Stimulated activated CD4-positive, alpha-beta T cell treated with anti-CD3 and anti-CD28 coated beads, Interleukin-12 subunit alpha, Interleukin-12 subunit beta, amount 100 ng/mL, for 48 hours (primary cell): ENCODE measurements around the gene SGCA.

Experiments
- DNase-seq, 3 donors: peaks; one replicate each; pipeline ENCODE4 v3.0.0-alpha.2; 2020; ENCODE audit warnings: low read depth in 2 of 3, low spot score in 1 of 3

The SGCA gene

DNA sequence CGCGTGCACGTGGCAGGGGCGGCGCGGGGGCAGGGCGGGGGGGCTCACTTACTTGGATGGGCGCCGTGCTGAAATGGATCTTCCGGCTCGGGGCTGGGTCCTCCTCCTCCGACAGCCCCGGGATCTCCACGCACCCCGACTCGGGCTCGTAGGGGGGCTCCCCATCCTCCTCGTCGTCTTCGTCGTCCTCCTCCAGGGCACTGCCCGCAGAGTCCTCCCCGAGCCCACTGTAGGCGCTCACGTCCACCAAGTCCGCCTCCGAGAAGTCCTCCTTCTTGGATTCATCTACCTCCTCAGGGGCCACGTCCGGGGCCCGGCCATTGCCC, 16.8 kb upstream of the SGCA start:
- DNase-seq = no peak

DNA sequence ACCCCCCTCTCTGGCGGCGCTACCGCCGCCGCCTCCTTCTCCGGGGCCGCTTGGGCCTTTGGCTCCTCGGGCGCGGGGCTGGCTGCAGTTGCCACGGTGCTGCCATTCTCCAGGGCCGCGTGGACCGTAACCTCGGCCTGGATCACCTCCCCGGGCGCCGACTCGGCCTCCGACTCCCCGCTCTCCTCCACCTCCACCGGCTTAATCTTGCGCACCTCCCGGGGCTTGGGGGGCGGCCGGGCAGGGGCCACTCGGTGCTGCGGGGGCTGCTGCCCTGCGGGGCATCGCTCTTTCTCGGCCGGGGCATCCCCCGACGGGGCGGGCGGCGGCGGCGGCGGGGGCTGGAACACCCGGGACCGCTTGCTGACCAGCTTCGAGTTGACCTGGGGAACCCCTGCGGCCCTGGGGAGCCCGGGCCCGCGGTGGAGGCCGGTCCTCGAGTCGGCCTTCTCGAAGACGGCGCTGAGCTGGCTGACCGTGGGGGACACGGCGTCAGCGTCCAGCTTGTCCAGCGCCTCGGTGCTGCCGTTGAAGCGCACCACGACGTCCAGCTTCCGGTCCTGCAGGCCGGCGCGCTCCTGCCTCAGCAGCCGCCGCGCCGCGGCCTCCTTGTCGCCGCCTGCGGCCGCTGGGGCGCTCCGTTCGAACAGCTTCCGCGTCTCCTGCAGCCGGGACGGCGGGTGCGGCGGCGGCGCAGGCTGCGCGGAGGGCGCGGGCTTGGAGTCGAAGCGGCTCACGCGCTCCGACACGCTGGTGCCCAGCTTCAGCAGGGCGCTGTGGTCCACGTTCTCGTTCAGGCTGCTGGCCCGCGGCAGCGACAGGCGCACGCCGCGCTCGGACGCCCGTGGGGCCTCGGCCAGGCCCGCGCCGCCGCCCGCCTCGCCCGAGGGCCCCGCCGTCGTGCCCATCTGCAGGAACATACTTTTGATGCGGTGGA, 16.1 kb upstream of the SGCA start:
- DNase-seq = peak in 1 of 3 donors; percentile 47

DNA sequence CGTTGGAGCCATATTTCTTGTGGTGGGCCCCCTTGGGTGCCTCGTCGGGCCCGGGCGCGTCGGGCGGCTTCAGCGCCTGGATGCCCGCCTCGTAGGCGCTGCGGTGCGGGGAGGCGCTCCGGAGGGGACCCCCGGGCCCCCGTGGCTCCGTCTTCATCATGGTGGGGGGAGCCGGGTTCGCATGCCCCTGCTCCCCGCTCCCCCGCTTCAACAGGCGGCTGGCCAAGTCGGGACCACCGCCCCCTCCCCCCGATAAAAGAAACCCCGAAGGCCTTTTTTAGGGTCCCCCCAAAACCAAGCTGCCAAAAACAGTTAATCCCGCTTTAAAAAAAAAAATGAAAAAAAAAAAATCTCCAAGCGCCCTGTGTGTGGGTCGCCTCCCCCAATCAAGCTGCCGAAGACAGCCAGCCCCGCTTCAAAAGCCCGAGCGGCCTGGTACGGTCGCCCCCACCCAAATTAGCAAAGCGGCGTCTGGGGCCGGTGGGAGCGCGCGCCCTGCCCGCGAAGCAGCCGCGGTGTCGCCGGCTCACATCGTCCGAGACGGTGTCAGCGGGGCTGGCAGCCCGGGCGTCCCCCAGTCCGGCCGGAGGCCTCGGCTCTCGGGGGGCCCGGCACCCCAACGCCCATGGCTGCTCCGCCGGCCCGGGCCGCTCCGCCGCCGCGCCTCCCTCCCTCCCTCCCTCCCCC, 15.3 kb upstream of the SGCA start, which contains the start of gene PPP1R9B:
PPP1R9B (minus strand) TSS at position 324 of the 687 bp plus-strand sequence; CDS start at position 160, 164 bp downstream.
- DNase-seq = no peak

DNA sequence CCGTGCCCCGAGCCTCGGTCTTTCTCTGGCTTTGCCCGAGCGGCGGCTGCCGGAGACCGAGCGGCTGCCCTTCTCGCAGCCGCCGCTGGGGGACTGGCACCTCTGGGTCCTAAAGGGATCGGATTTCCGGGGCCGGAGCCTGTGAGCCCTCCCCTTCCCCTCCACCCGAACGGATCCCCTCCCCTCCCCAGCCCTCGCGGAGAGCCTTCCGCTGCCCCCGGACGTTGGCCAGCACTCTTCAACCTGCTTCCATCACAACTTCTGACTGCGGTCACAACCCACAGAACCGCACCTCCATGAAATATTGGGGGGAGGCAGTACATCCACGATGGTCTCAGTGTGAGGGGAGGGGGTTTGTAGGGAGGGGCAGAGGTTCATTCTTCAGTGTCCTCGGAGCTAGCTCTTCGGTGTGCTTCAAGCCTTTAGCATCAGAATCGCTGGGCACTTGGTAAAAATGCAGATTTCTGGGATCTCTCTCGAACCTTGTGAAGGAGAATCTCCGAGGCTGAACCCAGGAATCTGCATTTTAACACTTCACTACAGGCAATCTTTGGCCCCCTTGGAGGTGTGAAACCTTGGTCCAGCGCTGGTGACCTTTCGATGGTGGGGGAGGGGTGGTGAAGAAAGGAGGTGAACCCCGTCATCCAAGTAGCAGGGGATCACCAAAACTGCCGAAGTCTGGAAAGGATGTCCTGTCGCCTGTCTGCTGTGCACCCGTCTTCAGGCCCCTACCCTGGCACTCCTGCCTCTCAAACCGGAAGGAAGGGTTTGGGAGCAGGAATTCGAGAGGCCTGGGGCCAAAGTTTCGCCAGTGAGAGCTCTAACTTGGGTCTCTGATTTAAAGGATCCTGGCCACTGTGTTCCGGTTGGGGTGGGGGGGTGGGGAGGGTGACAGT, 14.5 kb upstream of the SGCA start:
- peak; percentile 78 to 84 (median 82) for DNase-seq

DNA sequence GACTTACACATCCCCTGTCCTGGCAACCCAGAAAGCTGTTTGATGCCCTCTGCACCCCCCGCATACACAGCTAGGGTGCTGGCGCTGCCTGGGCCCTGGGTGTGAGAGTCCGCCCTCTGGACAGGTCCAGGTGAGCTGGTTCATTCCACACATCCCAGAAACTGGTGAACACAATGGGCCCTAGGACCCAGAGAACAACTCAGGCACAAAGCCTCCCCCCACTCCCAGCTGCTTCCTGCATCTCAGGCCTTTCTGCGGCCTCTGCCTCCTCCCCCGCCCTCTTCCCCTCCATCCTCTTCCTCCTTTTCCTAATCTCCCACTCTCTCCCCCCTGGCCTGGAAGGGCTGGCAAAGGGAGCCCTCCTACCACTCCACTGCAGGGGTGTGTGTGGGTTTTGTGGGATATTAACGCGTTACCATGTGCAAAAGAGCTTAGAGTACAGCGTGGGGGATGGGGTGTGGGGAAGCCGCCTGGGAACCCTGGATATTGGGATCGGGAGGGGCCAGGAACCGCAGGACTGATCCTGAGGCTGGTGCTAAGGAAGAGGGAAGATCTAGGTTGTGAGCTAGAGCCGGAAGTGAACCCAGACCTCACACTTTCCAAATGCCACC, 13.8 kb upstream of the SGCA start:
- peak in 1 of 3 donors; percentile 42 for DNase-seq

DNA sequence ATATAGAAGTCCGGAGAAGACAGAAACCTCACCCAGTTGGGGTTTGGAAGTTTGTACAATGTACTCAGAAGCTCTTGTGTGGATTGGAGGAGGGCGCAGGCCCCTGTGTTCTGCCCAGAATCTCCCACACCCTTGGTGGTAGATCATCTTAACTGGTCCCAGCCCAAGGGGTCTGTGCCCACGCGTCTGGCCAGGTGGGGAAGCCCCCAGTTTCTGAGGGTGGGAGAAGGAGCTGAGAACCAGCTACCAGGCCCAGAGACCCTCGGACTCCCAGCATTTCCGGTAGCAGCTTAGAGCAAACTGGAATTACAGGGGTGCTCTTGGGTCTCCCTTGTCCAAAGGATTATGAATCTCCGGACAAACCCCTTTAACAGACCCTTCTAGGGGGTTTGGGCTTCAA, 13.1 kb upstream of the SGCA start:
- no peak for DNase-seq

DNA sequence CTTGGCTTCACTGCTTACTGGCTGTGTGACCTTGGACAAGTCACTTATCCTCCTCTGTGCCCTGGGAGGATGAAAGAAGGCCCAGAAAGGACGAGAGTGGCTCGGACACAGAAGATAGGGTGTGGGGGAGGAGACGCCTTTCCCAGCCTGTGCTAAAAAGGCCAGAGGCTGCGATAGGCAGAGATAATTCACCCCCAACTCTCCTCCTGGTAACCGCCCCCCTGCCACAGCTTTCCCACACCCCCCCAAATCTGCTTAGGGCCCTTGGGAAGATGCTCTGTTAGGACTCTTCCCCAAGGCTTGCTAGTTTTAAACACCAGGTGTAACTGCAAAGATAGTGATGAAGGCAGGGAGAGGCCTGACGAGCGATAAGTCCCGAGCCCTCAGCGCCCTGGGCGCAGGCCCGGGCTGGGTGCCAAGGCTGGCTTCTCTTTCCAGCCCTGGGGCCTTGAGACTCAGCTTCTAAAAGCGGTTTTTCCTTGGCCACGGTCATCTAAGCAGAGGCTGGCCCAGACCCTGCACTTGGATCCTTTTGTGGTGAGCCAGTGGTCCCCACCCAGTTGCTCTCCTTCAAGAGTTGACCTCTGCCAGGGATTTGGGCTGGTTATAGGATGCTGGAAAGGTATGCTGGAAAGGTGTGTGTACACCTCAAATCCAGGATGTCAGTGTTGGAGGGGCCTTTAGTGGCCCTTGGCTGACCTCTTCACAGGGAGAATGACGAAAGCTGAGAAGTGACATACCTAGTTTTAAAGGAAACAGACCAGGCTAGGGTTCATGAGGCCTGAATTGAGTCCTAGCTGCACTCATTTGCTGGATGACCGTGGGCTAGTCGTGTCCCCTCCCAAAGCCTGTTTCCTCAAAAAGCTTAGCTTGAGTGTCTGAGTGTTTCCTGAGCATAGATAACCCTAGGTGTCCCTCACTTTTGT, 11.9 kb upstream of the SGCA start:
- DNase-seq = no peak

DNA sequence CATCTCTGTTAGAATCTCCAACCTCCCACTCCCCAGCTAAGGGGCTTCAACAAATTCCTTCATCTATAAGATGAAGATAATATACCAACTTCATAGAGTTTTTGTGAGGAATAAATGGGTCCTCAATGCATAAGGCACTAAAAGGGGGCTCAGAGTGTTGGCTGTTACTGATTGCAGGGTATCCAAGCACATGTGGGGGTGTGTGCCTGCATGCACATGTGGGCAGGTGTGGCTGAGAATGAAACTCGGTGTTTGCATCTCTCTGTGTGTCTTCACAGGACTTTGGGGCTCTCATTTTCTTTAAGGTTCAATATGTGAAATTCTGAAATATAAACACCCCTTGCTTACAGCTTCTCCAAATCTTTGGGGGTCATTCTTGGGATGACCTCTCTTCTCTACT, 11.2 kb upstream of the SGCA start:
- no peak for DNase-seq

DNA sequence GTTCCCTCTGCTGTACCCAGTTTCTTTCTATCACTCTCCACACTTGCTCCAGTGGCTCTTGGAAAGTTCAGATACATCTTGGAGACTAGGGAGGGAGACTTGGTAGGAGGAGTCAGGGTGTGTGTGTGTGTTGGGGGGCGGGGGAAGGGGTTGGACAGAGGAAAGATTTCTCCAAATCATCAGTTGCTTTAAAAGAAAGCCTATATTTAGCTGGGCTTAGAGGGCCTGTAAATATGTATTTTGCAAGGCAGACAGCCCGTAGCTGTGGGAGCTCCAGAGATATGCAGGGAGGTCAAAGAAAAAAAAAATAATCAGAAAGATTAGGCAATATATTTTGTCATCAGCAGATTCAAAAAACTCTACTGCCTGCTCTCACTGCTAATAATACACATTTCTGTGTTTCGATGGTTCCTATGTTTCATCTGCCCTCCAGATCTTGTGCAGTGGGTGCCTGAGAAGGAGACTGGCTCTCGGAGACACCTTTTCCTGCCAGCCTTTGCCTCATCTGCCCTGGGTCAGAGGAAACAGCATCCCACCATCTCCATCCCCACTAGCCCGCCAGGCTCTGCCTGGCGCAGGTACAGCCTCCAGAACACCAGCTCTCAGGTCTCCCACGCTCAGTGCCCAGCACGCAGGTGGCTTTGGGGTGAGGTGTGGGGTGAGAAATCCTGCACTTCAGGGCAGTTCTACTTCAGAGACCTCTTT, 10.5 kb upstream of the SGCA start:
- no peak for DNase-seq

DNA sequence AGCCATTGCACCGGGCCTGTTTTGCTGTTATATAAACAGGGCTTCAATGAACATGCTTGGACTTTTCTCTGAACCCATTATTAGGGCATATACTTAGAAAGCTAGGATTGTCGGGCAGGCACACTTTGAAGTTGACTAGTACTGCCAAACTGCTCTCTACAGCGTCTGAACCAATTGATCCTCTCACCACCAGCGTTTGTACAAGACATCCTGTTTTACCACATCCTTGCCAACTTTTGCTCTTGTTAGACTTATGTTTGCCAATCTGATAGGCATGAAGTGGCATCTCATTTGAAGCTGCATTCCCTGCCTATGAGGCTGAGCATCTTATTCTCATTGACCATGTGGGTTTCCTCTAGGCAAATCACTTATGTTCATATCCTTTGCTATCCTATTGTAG, 7.9 kb upstream of the SGCA start:
- no peak for DNase-seq

DNA sequence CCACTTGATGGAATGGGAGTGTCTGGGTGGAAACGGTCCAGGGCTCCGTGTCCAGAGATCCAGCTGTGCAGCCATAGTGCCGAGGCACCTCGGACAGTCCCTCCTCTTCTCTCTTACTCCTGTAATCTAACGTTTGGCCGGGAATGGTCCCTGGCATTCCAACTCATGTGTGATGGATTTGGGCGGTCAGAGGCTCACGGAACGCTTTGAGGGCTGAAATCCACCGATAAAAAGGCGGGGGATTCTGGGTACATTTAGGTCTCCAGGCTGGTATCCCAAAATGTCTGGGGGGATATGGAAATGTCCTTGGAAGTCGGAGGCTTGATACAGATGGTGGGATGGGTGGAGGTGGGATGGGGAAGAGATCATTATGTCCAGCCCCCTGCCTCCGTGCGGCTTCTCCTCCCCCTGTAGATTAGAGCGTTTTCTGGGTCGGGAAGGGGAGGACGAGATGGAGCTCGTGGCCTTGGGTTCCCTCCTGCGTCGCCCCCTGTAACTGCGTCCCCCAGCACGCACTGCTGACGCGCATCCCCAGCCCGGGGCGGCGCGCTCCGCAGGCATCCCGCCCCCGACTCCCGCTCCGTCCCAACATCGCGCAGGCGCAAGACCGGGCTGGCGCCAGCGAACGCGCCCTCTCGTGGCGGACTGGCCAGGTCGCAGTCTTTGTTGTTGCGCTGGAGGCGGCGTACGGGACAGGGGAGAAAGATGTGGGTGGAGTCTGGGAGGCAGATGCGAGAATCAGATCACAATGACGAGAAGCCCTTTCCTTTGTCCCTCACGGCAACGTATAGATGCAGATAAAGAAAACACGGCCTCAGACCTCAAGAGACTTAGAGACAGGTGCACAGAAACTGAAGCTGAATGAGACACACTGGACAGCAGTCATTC, 4.5 kb upstream of the SGCA start:
- DNase-seq = peak; percentile 92 to 93 (median 92)

DNA sequence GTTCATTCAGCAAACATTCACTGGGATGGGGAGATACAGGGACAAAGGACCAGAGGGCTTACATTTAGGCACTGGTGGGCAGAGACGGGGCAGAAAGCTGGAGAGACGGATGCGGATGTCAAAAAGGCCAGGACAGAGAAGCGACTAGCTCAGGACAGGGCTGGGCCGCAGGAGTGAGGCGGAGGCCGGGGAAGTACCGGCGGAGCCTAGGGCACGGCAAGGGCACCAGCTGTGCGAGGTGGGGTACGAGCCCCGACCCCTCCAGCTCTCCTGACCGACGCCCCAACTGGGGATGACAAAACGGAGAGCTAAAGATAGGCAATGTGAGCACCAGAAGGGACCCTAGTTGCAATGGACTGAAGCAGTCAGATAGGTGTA, 3.9 kb upstream of the SGCA start:
- DNase-seq = no peak

DNA sequence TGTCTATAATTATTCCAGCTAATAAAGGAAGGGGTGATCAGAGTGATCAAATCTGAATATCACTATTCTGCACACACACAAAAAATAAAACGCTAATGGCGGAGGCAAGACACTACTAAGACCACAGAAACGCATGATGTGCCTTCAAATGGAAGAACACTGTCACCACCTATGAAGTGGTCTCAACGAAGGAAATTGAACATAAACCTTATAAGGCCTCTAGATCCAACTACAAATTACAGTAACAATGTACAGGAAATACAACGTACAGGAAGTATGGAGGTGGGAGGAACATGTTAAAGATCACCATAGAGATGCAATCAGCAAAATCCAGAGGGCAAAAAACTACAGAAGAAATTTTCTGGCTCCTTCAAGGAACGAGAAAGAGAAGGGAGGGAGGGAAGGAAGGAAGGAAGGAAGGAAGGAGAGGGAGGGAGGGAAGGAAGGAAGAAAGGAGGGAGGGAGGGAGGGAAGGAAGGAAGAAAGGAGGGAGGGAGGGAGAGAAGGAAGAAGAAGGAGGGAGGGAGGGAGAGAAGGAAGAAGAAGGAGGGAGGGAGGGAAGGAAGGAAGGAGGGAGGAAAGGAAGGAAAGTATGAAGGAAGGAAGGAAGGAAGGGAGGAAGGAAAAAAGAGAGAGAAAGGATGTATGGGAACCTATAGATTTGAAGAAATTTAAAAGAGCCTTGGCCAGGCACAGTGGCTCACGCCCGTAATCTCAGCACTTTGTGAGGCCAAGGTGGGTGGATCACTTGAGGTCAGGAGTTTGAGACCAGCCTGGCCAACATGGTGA, 3.1 kb upstream of the SGCA start:
- no peak for DNase-seq

DNA sequence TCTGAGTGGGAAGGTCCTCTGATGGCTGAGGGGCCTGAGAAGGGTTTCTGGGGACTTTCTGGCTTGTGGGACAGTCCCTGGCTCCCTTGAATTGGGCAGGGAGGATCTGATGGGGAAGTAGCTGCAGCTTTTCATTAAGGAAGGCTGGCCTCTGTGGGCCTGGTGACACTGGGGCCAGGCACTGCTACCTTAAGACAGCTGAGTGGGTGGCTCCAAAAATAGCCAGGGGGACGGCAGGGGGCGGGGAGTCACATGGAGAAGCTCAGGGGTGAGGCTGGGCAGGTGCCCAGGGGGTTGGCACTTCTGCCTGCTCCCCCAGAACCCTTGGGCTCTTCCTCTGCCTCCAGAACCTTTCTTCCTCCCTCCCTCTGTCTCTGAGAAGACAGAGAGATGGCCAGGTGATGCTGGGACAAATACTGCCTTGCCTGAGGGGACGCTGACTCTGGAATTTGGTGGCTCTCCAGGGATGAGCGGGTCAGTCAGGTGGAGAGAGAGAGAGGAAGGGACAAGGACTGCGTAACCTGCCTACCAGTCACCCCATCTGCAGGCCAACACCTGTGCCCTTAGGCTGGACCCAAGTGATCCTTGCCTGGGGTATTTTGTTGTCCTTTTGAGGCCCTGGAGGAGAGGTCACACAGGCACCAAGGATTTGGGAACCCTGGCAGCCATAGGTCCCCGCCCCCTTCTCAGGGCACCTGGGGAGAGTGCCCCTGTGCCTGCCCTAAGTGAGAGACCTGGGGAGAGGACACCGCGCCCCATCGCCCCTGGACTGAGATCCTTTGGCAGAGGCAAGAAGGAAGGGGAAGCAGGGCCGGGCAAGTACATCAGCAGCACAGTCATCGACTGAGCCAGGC, 1.7 kb upstream of the SGCA start:
- DNase-seq = no peak

DNA sequence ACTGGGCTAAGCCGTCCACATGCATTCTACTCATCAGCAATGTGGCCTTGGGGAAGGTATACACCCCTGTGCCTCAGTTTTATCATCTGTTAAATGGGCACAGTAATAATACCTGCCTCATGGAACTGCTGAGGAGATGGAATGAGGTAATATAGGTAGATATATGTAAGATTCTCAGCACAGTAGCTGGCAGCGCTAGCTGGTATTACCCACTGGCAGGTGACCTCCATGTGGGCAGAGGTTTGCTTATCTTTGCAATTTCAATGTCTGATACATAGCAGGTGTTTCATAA, 1.2 kb upstream of the SGCA start:
- no peak for DNase-seq

DNA sequence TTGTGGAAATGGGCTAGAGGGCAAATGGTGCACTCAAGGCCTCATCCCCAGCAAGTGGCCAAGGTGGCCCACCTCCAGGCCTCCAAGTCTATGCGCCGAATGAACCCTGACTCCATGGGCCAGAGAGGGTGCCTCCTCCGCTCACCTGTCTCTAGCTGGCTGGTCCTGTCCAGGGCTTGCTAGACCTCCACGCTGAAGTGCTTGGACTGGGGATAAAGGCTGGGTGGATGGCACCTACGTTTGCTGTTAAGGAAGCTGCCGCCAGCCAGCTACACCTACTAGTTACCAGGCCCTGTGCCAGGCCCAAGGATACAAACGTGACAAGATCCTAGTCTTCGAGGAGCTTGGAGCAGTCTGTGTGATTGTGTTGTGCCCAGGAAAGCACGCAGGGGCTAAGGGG, 739 bp upstream of the SGCA start:
- DNase-seq = no peak

DNA sequence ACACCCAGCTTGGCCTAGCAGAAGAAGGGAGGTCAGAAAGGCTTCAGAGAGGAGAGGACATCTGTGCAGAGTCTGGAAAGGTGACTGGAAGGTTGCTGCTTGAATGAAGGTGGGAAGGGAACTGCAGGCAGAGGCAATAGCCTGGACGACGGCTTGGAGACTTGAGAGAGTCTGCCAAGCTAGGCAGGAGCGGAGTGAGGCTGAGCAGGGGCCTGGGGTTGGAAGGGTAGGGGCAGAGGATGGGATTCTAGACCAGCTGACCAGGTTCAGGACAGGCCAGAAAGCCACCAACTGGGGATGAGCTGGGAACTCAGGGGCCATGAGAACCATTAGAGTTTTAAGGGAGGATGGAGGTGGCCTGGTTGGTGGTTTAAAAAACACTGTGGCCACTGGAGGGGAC, 339 bp upstream of the SGCA start:
- DNase-seq = no peak
